Neural cell (in vitro differentiated cells): ENCODE results near the gene FAM20C.

Experiments
- EP300 ChIP-seq: fragments of 450-650 bp; conservative IDR thresholded peaks from 2 replicates; pipeline ENCODE4 v1.6.1; 2014; ENCODE audit warnings: antibody characterized with exemption, mild to moderate bottlenecking, moderate library complexity; ENCODE audit not compliant: poor library complexity, severe bottlenecking
- EZH2 ChIP-seq: fragments of 200-600, 300-800 bp; shearing (Covaris generic), sonication (generic); IDR thresholded peaks from 2 replicates; pipeline ENCODE4 v1.6.1; 2014; ENCODE audit warnings: antibody characterized with exemption, low read length, borderline replicate concordance, mild to moderate bottlenecking; ENCODE audit not compliant: insufficient read depth, poor library complexity, severe bottlenecking
- POLR2AphosphoS5 ChIP-seq: IDR thresholded peaks from 2 replicates; pipeline ENCODE4 v1.6.1; 2012
- RAD21 ChIP-seq: fragments of 450-650 bp; conservative IDR thresholded peaks from 2 replicates; pipeline ENCODE4 v1.6.1; 2014; ENCODE audit warnings: antibody characterized with exemption, mild to moderate bottlenecking, moderate library complexity
- SMC3 ChIP-seq: fragments of 450-650 bp; conservative IDR thresholded peaks from 2 replicates; pipeline ENCODE4 v1.6.1; 2014; ENCODE audit warnings: antibody characterized with exemption, mild to moderate bottlenecking, moderate library complexity; ENCODE audit not compliant: poor library complexity
- TAF1 ChIP-seq: IDR thresholded peaks from 2 replicates; pipeline ENCODE4 v1.6.1; 2012; ENCODE audit warnings: low read depth
- TF ChIP-seq, protein P1 (sequence below): fragments of 450-650 bp; IDR thresholded peaks from 2 replicates; pipeline ENCODE4 v1.5.1; 2014; ENCODE audit warnings: antibody characterized with exemption, mild to moderate bottlenecking, moderate library complexity; ENCODE audit not compliant: poor library complexity, severe bottlenecking
- TF ChIP-seq, protein P2 (sequence below): IDR thresholded peaks from 2 replicates; pipeline ENCODE4 v1.6.1; 2012; ENCODE audit warnings: borderline replicate concordance

DNA sequence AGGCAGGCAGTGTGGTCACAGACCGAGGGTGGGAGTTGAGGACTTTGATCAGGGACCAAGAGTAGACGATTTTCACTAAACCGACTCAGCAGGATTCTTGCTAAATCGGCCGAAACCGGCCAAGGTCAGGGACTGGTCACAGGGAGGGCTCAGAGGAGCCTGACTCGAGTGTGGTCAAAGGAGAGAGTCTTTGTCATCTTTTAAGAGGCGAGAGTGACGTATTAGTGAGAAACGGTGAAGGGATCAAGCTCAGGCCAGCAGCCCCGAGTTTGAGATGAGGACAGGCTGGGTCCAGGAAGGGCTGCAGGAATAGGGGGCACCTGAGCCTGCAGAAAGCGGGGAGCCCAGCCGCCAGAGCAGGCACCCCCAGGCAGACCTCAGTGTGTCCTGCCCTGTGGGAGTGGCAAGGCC is 41.6 kb upstream of the FAM20C start:
- no peak for TF ChIP-seq EZH2
- TF ChIP-seq EP300 = no peak
- TF ChIP-seq, protein P1, sequence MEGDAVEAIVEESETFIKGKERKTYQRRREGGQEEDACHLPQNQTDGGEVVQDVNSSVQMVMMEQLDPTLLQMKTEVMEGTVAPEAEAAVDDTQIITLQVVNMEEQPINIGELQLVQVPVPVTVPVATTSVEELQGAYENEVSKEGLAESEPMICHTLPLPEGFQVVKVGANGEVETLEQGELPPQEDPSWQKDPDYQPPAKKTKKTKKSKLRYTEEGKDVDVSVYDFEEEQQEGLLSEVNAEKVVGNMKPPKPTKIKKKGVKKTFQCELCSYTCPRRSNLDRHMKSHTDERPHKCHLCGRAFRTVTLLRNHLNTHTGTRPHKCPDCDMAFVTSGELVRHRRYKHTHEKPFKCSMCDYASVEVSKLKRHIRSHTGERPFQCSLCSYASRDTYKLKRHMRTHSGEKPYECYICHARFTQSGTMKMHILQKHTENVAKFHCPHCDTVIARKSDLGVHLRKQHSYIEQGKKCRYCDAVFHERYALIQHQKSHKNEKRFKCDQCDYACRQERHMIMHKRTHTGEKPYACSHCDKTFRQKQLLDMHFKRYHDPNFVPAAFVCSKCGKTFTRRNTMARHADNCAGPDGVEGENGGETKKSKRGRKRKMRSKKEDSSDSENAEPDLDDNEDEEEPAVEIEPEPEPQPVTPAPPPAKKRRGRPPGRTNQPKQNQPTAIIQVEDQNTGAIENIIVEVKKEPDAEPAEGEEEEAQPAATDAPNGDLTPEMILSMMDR = no peak
- no peak for TF ChIP-seq SMC3
- no peak for TF ChIP-seq TAF1
- no peak for TF ChIP-seq POLR2AphosphoS5
- TF ChIP-seq RAD21 = no peak
- TF ChIP-seq, protein P2, sequence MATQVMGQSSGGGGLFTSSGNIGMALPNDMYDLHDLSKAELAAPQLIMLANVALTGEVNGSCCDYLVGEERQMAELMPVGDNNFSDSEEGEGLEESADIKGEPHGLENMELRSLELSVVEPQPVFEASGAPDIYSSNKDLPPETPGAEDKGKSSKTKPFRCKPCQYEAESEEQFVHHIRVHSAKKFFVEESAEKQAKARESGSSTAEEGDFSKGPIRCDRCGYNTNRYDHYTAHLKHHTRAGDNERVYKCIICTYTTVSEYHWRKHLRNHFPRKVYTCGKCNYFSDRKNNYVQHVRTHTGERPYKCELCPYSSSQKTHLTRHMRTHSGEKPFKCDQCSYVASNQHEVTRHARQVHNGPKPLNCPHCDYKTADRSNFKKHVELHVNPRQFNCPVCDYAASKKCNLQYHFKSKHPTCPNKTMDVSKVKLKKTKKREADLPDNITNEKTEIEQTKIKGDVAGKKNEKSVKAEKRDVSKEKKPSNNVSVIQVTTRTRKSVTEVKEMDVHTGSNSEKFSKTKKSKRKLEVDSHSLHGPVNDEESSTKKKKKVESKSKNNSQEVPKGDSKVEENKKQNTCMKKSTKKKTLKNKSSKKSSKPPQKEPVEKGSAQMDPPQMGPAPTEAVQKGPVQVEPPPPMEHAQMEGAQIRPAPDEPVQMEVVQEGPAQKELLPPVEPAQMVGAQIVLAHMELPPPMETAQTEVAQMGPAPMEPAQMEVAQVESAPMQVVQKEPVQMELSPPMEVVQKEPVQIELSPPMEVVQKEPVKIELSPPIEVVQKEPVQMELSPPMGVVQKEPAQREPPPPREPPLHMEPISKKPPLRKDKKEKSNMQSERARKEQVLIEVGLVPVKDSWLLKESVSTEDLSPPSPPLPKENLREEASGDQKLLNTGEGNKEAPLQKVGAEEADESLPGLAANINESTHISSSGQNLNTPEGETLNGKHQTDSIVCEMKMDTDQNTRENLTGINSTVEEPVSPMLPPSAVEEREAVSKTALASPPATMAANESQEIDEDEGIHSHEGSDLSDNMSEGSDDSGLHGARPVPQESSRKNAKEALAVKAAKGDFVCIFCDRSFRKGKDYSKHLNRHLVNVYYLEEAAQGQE = no peak
